Suprapubic skin (tissue), 4 donors: ENCODE data around the gene ZSCAN10.
"Not testable (repeated sequence)": the region's sequence is repeated elsewhere in the genome, so short reads cannot be mapped to it uniquely, and the experiment has no call there.

Source experiments
- EP300 ChIP-seq: sonication (generic); formaldehyde crosslinking; IDR thresholded peaks from one replicate; pipeline ENCODE4 v1.6.1; 2017; ENCODE audit warnings: antibody characterized with exemption
- POLR2A ChIP-seq, 2 donors: fragments of 450-650 bp; IDR thresholded peaks; one replicate each; pipeline ENCODE4 v1.6.1; 2017; ENCODE audit warnings: antibody characterized with exemption in 2 of 2, mild to moderate bottlenecking in 2 of 2, moderate library complexity in 2 of 2
- POLR2AphosphoS5 ChIP-seq, 3 donors: sonication (generic); formaldehyde crosslinking; IDR thresholded peaks; one replicate each; pipeline ENCODE4 v1.6.1; 2017; ENCODE audit warnings: antibody characterized with exemption in 3 of 3
- TF ChIP-seq, protein P1 (sequence below), 2 donors: fragments of 200-600 bp in 1 of 2; fragments of 450-650 bp in 1 of 2; sonication (generic) in 1 of 2; IDR thresholded peaks; one replicate each; pipeline ENCODE4 v1.5.1; 2016 to 2019; ENCODE audit warnings: antibody characterized with exemption in 2 of 2, mild to moderate bottlenecking in 1 of 2, moderate library complexity in 1 of 2

DNA sequence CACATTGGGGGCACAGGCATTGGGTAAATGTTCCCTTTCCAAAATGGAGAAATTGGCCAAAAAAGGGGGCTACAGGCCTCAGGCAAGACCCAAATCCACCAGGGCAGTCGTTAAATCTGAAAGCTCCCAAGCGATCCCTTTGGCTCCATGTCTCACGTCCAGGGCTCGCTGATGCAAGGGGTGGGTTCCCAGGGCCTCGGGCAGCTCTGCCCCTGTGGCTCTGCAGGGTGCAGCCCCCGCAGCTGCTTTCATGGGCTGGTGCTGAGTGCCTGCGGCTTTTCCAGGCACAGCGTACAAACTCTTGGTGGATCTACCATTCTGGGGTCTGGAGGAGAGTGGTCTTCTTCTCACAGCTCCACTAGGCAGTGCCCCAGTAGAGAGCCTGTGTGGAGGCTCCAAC, 15.7 kb downstream of the ZSCAN10 start:
- TF ChIP-seq, protein P1, sequence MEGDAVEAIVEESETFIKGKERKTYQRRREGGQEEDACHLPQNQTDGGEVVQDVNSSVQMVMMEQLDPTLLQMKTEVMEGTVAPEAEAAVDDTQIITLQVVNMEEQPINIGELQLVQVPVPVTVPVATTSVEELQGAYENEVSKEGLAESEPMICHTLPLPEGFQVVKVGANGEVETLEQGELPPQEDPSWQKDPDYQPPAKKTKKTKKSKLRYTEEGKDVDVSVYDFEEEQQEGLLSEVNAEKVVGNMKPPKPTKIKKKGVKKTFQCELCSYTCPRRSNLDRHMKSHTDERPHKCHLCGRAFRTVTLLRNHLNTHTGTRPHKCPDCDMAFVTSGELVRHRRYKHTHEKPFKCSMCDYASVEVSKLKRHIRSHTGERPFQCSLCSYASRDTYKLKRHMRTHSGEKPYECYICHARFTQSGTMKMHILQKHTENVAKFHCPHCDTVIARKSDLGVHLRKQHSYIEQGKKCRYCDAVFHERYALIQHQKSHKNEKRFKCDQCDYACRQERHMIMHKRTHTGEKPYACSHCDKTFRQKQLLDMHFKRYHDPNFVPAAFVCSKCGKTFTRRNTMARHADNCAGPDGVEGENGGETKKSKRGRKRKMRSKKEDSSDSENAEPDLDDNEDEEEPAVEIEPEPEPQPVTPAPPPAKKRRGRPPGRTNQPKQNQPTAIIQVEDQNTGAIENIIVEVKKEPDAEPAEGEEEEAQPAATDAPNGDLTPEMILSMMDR (IDR thresholded peaks at IDR 0.05): not testable (repeated sequence)
- not testable (repeated sequence) for TF ChIP-seq EP300; POLR2A (IDR thresholded peaks at IDR 0.05); POLR2AphosphoS5 (IDR thresholded peaks at IDR 0.05)
